NCI-H526 (cell line): ENCODE results near the gene PGA5.

Experiments used
- DNase-seq, 2 experiments: peaks; one replicate each; lab custom pipeline; 2025; lab: John Stamatoyannopoulos, UW

Gene PGA5

DNA sequence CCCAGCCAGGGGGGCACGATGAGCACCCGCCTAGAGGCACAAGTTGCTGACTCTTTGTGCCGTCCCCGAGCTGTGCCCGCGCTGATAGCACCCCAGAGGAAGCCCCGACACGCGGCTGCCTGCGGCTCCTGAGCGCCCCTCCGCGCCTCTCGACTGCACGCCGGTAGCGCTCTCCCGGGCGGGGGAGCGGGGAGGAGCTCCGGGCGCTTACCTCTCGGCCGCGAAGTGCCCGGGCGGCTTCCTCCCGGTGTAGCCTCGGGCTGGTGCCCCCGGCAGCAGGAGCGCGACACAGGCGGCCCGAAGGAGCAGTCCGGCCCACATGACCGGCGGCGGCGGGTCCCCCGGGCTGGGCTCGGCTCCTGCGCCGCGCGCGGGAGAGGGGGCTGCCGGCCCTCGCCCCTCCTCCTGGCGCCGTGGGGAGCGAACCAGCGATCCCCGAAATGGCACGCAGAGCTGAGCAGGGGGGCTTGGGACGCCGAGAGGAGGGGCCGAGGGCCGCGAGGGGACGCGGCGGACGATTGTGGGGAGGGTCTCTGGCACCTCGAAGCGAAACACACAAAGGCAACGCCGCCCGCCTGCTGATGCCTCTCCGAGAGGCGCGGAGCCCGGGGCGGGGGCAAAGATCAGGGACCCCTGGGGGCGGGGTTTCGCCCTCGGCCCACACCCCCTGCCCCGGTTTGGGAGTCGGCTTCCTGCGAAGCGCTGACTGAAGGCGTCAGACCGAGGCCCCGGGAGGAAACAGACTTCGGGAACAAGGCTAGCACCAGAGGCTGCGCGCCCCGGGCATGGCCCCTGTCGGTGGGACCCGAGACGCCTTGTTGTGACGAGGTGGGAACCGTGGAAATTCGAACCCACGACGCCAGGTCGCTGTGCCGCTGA is 54.0 kb downstream of the PGA5 start, which contains the start of gene VWCE:
TSS of gene VWCE (minus strand) at position 600 of the 879 bp plus-strand sequence. CDS start at position 321, 279 bp downstream.
- DNase-seq, result peak; percentile 60 to 92

DNA sequence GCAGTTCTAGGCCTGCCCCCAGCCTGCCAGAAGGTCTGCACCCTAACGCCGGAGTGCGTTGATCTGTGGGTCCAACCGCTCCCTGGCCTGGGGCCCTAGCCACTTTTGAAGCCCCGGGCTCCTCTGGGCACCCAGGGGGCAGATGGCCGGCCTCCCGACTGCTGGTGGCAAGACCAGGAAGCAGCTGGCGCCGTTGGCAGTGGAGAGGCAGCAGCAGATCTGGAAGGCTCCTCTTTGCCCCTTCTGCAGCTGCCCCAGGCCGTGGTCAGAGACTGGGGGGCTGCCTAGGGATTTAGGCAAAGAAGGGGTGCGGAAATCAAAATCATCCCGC is 54.6 kb downstream of the PGA5 start:
- no peak for DNase-seq

DNA sequence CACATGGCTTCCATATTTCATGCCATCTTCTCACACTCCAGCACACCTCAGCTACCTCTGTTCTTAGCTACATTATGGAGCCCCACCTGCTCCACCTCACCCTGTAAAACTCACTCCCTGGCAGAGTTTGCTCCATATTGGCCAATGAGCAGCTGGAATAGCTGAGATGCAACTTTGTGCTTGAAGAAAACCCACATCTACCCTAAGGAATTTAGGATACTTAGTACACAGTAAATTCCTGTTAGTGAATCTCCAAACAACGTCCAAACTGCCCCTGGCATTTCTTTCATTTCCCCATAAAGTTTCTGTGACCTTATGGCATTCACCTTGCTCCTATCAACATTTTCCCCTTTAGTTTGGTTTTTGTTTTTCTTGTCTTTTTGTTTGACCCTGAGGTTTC is 56.4 kb downstream of the PGA5 start:
- DNase-seq, result no peak

DNA sequence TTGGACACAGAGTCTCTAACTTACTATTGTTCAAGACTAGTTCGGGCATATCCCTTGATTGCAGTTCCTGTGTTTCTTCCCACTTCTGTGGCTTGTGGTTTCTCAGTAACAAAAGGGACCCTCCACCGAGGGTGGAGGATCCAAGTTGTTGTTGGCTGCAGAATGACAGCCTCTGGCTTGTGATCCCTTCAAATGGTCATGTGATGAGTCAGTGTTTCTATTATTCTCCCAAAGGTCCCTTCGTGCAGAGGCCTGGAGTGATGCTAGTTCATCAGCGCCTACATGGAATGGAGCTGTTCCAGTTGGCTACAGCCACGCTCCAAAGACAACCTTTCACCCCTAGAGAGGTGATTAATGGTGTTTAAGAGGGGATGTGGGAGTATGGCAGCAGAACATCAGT is 56.8 kb downstream of the PGA5 start:
- DNase-seq, result no peak

DNA sequence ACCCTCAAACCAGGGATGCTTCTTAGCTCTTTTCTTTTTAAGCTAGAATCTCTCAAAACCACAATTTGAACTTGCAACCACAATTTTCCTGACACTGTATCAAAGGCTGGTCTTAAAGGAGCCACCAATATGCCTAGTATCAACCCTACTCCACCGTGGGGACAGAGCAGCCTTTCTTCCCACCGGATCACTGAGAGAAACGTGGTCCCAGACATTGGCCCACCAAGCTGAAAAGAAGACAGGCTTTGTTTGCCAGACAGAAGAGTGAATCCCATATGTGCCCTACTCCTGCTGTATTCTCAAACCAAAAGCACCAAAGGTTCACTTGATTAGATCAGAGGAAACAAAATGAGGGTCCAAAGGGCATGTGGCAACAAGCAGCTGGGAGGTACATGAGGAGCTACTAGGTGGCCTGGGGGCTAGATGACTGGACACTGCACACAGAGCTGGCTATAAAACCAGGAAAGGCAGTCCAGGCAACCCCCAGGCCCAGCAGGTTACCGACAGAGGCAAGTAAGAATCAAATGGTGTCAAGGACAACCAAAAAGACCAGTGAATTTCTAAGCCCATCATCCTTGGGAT is 57.8 kb downstream of the PGA5 start:
- no peak for DNase-seq
